Tibial nerve (tissue), 4 donors: Measurements from ENCODE around the gene USHBP1.

Experiments used
- EP300 ChIP-seq, 2 donors: sonication (generic); formaldehyde crosslinking; IDR thresholded peaks; one replicate each; pipeline ENCODE4 v1.6.1; 2017; ENCODE audit warnings: antibody characterized with exemption in 2 of 2, mild to moderate bottlenecking in 1 of 2
- POLR2A ChIP-seq, 2 donors: fragments of 450-650 bp; IDR thresholded peaks; one replicate each; pipeline ENCODE4 v1.6.1; 2017; ENCODE audit warnings: antibody characterized with exemption in 2 of 2, mild to moderate bottlenecking in 2 of 2, moderate library complexity in 2 of 2
- TF ChIP-seq, protein P1 (sequence below), 5 experiments: fragments of 200-600 bp in 3 of 5; fragments of 450-650 bp in 2 of 5; sonication (generic) in 3 of 5; IDR thresholded peaks; one replicate each; pipeline ENCODE4 v1.5.1; 2016 to 2019; ENCODE audit warnings: antibody characterized with exemption in 5 of 5, mild to moderate bottlenecking in 3 of 5, moderate library complexity in 2 of 5

DNA sequence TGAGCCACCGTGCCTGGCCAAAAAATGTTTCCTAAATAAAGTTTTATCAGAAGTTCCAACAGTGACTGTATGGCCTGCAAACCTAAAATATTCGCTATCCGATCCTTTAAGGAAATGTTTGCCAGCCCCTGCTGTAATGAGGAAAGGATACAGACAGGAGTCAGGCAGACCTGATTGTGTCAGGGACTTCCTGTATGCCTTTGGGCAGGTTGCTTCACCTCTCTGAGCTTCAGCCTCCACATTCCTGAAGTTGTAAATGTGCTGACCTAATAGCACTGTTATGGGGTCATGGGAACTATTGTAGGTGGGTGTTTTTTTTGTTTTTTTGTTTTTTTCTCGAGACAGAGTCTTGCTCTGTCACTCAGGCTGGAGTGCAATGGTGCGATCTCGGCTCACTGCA, 32.4 kb upstream of the USHBP1 start:
- TF ChIP-seq, protein P1, sequence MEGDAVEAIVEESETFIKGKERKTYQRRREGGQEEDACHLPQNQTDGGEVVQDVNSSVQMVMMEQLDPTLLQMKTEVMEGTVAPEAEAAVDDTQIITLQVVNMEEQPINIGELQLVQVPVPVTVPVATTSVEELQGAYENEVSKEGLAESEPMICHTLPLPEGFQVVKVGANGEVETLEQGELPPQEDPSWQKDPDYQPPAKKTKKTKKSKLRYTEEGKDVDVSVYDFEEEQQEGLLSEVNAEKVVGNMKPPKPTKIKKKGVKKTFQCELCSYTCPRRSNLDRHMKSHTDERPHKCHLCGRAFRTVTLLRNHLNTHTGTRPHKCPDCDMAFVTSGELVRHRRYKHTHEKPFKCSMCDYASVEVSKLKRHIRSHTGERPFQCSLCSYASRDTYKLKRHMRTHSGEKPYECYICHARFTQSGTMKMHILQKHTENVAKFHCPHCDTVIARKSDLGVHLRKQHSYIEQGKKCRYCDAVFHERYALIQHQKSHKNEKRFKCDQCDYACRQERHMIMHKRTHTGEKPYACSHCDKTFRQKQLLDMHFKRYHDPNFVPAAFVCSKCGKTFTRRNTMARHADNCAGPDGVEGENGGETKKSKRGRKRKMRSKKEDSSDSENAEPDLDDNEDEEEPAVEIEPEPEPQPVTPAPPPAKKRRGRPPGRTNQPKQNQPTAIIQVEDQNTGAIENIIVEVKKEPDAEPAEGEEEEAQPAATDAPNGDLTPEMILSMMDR (IDR thresholded peaks at IDR 0.05) = no peak
- TF ChIP-seq POLR2A (IDR thresholded peaks at IDR 0.05) = no peak
- TF ChIP-seq EP300 (IDR thresholded peaks at IDR 0.05) = no peak
